GM12878 (cell line): ENCODE results near the gene MAL. TPM values are rescaled to one million over a fixed set of nuclear protein-coding genes. Genes with fewer than 3 reads are reported as not detected.

Experiments
- ATAC-seq: fragments of 200-7000 bp; cut with Tn5 transposase; 3 replicates; pipeline ENCODE4 v1.9.1; 2020; ENCODE audit warnings: mild to moderate bottlenecking, moderate library complexity
- BruUV-seq: library from RNA; stranded (reverse); fragments of 400-500 nt; replicated peaks from 2 replicates; lab custom pipeline; 2021; lab: Mats Ljungman, UMichigan
- CTCF ChIA-PET: fragments of 300-600 bp; sonication (Branson Sonifier 250); formaldehyde crosslinking; extraction: SDS; loops from one replicate; lab custom pipeline; 2021; ENCODE audit warnings: inconsistent platforms; lab: Yijun Ruan, JAX
- POLR2A ChIA-PET: fragments of 350-600 bp; formaldehyde crosslinking; extraction: SDS; loops from one replicate; lab custom pipeline; 2021; ENCODE audit warnings: inconsistent platforms; lab: Charles Lee
- RAD21 ChIA-PET: fragments of 300-600 bp; sonication (Branson Sonifier 250); formaldehyde crosslinking; loops from one replicate; lab custom pipeline; 2023; ENCODE audit warnings: antibody characterized with exemption; ENCODE audit not compliant: unreplicated experiment; lab: Charles Lee
- SMC1A ChIA-PET: fragments of 300-600 bp; sonication (Branson Sonifier 250); formaldehyde crosslinking; loops from one replicate; lab custom pipeline; 2023; ENCODE audit not compliant: unreplicated experiment, uncharacterized antibody; lab: Charles Lee
- DNase-seq: peaks from one replicate; pipeline ENCODE4 v3.0.0-alpha.2; 2011; ENCODE audit warnings: low read depth, low spot score
- FAIRE-seq: peaks from 3 replicates; lab custom pipeline; 2011; peaks lifted over from hg19 to GRCh38; lab: Jason Lieb, UNC
- H2AFZ ChIP-seq: 2 replicates; pipeline ENCODE4 v1.6.0; 2011; ENCODE audit warnings: low read depth, low read length, control low read depth; ENCODE audit not compliant: control insufficient read depth
- H3K27ac ChIP-seq: 2 replicates; pipeline ENCODE4 v1.5.1; 2011; ENCODE audit warnings: control low read depth; ENCODE audit not compliant: control insufficient read depth, insufficient read depth
- H3K27me3 ChIP-seq, 2 experiments: replicated peaks in 1 of 2; 2 replicates each; pipeline versions ENCODE4 v1.6.0 to v1.6.1; 2011; ENCODE audit warnings: low read length in 1 of 2; ENCODE audit not compliant: control insufficient read depth in 2 of 2, insufficient read depth in 2 of 2
- H3K36me3 ChIP-seq, 2 experiments: 2 replicates each; pipeline ENCODE4 v1.5.1; 2011; ENCODE audit warnings: low read length in 1 of 2; ENCODE audit not compliant: control insufficient read depth in 2 of 2, insufficient read depth in 2 of 2
- H3K4me1 ChIP-seq: 2 replicates; pipeline ENCODE4 v1.6.1; 2011; ENCODE audit warnings: mild to moderate bottlenecking, low read length, moderate library complexity, mixed read lengths; ENCODE audit not compliant: control insufficient read depth, insufficient read depth
- H3K4me2 ChIP-seq: 2 replicates; pipeline ENCODE4 v1.6.0; 2011; ENCODE audit warnings: control low read depth; ENCODE audit not compliant: control insufficient read depth, insufficient read depth
- H3K4me3 ChIP-seq: fragments of 200-600 bp; sonication (generic); 2 replicates; pipeline ENCODE4 v1.5.1; 2016
- H3K79me2 ChIP-seq: 2 replicates; pipeline ENCODE4 v1.6.0; 2011; ENCODE audit warnings: low read length; ENCODE audit not compliant: control insufficient read depth, insufficient read depth
- H3K9ac ChIP-seq: 2 replicates; pipeline ENCODE4 v1.8.0; 2011; ENCODE audit warnings: low read length, control low read depth, mixed read lengths; ENCODE audit not compliant: control insufficient read depth, insufficient read depth
- H3K9me3 ChIP-seq: replicated peaks from 3 replicates; pipeline ENCODE4 v1.5.1; 2011; ENCODE audit warnings: mild to moderate bottlenecking, low read length; ENCODE audit not compliant: control insufficient read depth, insufficient read depth
- H4K20me1 ChIP-seq: 2 replicates; pipeline ENCODE4 v1.6.0; 2011; ENCODE audit not compliant: control insufficient read depth, insufficient read depth
- ASH2L ChIP-seq: fragments of 300-600, 200-600 bp; sonication (generic); IDR thresholded peaks from 2 replicates; pipeline ENCODE4 v1.6.1; 2017; ENCODE audit warnings: low read depth, mild to moderate bottlenecking, borderline replicate concordance
- E4F1 ChIP-seq: fragments of 450-650 bp; IDR thresholded peaks from 2 replicates; pipeline ENCODE4 v1.6.1; 2018; ENCODE audit warnings: borderline replicate concordance, mild to moderate bottlenecking; ENCODE audit not compliant: partially characterized antibody
- GABPA ChIP-seq: IDR thresholded peaks from 2 replicates; pipeline ENCODE4 v1.6.1; 2014; ENCODE audit warnings: antibody characterized with exemption, low read depth, mild to moderate bottlenecking, inconsistent platforms
- HCFC1 ChIP-seq: fragments of 150-350 bp; IDR thresholded peaks from 2 replicates; pipeline ENCODE4 v1.6.1; 2014; ENCODE audit warnings: low read length
- MTA3 ChIP-seq: IDR thresholded peaks from 2 replicates; pipeline ENCODE4 v1.6.1; 2012; ENCODE audit warnings: low read length, inconsistent platforms, borderline replicate concordance
- MXI1 ChIP-seq: fragments of 150-350 bp; IDR thresholded peaks from 2 replicates; pipeline ENCODE4 v1.6.1; 2011; ENCODE audit warnings: low read depth, mild to moderate bottlenecking, inconsistent platforms, low read length, improper control_type of control experiment
- NFXL1 ChIP-seq: fragments of 450-650 bp; IDR thresholded peaks from 2 replicates; pipeline ENCODE4 v1.6.1; 2017; ENCODE audit warnings: antibody characterized with exemption, mild to moderate bottlenecking, borderline replicate concordance
- NRF1 ChIP-seq: conservative IDR thresholded peaks from 2 replicates; pipeline ENCODE4 v1.6.1; 2011; ENCODE audit warnings: mild to moderate bottlenecking, low read depth, low read length, improper control_type of control experiment
- PAX5 ChIP-seq: IDR thresholded peaks from 2 replicates; pipeline ENCODE4 v1.6.1; 2011; ENCODE audit warnings: low read depth, low read length, borderline replicate concordance
- RUNX3 ChIP-seq: IDR thresholded peaks from 2 replicates; pipeline ENCODE4 v1.6.1; 2012; ENCODE audit warnings: low read length, inconsistent platforms
- TARDBP ChIP-seq: IDR thresholded peaks from 2 replicates; pipeline ENCODE4 v1.6.1; 2016; ENCODE audit warnings: borderline replicate concordance
- WRNIP1 ChIP-seq: IDR thresholded peaks from 2 replicates; pipeline ENCODE4 v1.6.1; 2011; ENCODE audit warnings: low read depth, low read length, improper control_type of control experiment, borderline replicate concordance
- ZBTB40 ChIP-seq: fragments of 450-650 bp; IDR thresholded peaks from 2 replicates; pipeline ENCODE4 v1.6.1; 2016; ENCODE audit warnings: mild to moderate bottlenecking, moderate library complexity, borderline replicate concordance
- ZZZ3 ChIP-seq: IDR thresholded peaks from 2 replicates; pipeline ENCODE4 v1.6.1; 2011; ENCODE audit warnings: low read depth; ENCODE audit not compliant: control insufficient read depth, insufficient read length
- WGBS: methylation state at CpG from one replicate; pipeline ENCODE4 v1.1.6; 2016; ENCODE audit warnings: low lambda C conversion rate; ENCODE audit not compliant: insufficient replicate concordance, insufficient coverage; ENCODE audit errors: missing lambda C conversion rate; 5-methylcytosine and 5-hydroxymethylcytosine counted together
- in situ Hi-C: fragments of 300-500 bp; cut with MboI; formaldehyde crosslinking; loops from 9 replicates; pipeline ENCODE4 v1.14.3; 2018; ENCODE audit warnings: mixed read lengths
- intact Hi-C: fragments of 100-400 bp; cut with micrococcal nuclease; formaldehyde crosslinking; loops from one replicate; pipeline ENCODE4 v1.14.2; 2022; ENCODE audit not compliant: unreplicated experiment
- polyA plus RNA-seq, 11 experiments: library from polyadenylated mRNA; depleted of rRNA in 4 of 11; unstranded in 6 of 11; stranded (reverse) in 5 of 11; fragments of >200 nt; fragmentation: Nextera tagmentation in 4 of 11; fragmentation: Illumina TruSeq in 1 of 11; extraction: Ambion mirVana in 4 of 11; extraction: Trizol in 1 of 11; gene quantifications; 1 replicate in 1 of 11; 2 replicates in 10 of 11; pipeline versions ENCODE4 v1.2.1 to v1.2.3, GENCODE V29; 2011 to 2016; ENCODE audit warnings: inconsistent platforms in 2 of 11, missing spikeins in 2 of 11, low read depth in 1 of 11
- total RNA-seq, 4 experiments: library from RNA; depleted of rRNA in 3 of 4; stranded (reverse); fragments of >200 nt in 3 of 4; fragmentation: Illumina TruSeq in 1 of 4; extraction: Trizol in 1 of 4; gene quantifications; 2 replicates each; pipeline versions ENCODE4 v1.2.1 to v1.2.3, GENCODE V29; 2013 to 2021

Gene MAL
- total and polyA plus RNA-seq, 10 of the 15 experiments (the other 5 are each of a cell fraction or from before 2014, with no cell fraction given), result 1.3 to 4.5 (median 1.7) TPM

DNA sequence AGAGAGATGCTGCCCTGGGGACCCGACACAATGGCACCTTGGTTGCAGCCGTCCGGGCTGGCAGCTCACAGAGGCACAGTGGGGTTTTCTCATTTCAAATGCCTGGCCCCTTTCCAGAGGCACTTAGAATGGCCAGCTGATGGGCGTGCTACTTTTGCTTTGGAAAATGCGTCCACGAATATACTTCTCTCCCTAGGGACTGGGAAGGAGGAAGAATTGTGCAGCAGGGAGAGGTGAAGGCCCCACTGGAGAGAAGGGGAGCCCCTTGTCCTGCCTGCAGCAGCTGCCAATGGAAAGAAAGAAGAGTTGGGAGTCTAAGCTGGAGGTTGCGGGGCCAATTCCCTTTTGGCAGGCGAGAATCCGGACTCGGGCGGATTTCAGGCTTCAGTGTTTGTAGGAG lies 1.1 kb upstream of the MAL start:
- H2AFZ ChIP-seq, result no peak overlapping the region
- no peaks in the 10 kb centered on the region for H3K36me3 ChIP-seq
- BruUV-seq, result no TSS peak
- in situ Hi-C loops (loop anchor here (5.0 kb wide), 2 partner anchors 53 to 93 kb away; no protein-coding TSS in a partner anchor), intact Hi-C loops (loop anchor here (10.0 kb wide), 1 partner anchor 180 kb away; the partner anchor contains the start of gene ZNF892)
- SMC1A ChIA-PET, result interaction anchor here (1.0 to 6.2 kb wide), 12 partner anchors 10 to 98 kb away, joined by 3 to 94 read pairs (median 8); partner anchors contain the start of gene MRPS5
- H3K9me3 ChIP-seq, result no peaks in the 10 kb centered on the region
- no peaks in the 10 kb centered on the region; the same call in 1 of the 2 replicates for H3K79me2 ChIP-seq
- no peak overlapping the region for H3K4me3 ChIP-seq
- ATAC-seq, result no peak
- POLR2A ChIA-PET, result interaction anchor here (1.0 to 2.9 kb wide), 4 partner anchors 19 to 38 kb away, joined by 3 to 15 read pairs (median 7); no protein-coding TSS in a partner anchor
- CTCF ChIA-PET, result interaction anchor here (1.0 to 6.7 kb wide), 8 partner anchors 10 to 95 kb away, joined by 3 to 339 read pairs (median 73); partner anchors contain the start of gene MRPS5
- H3K4me2 ChIP-seq, result no peak overlapping the region
- no peaks in the 10 kb centered on the region for H4K20me1 ChIP-seq
- DNase-seq, result no peak
- no peak for FAIRE-seq
- no peak overlapping the region for H3K9ac ChIP-seq
- WGBS, result 95% methylated on average over 11 of the region's 11 CpGs
- RAD21 ChIA-PET, result interaction anchor here (0.8 to 6.7 kb wide), 8 partner anchors 17 to 96 kb away, joined by 3 to 120 read pairs (median 38); no protein-coding TSS in a partner anchor
- peaks cover 0 to 2% of the 10 kb centered on the region in 2 experiments; a peak in 3 of 4 replicates for H3K27me3 ChIP-seq
- H3K27ac ChIP-seq, result no peak overlapping the region
- peaks cover 6% of the 10 kb centered on the region for H3K4me1 ChIP-seq
- TF ChIP-seq HCFC1, result no peak
- no peak for TF ChIP-seq WRNIP1
- TF ChIP-seq NFXL1, result no peak
- TF ChIP-seq ZBTB40, result no peak
- TF ChIP-seq E4F1, result no peak
- no peak for TF ChIP-seq TARDBP
- no peak for TF ChIP-seq NRF1
- TF ChIP-seq RUNX3, result no peak
- TF ChIP-seq ASH2L, result no peak
- no peak for TF ChIP-seq ZZZ3
- TF ChIP-seq GABPA, result no peak
- no peak for TF ChIP-seq MTA3
- TF ChIP-seq PAX5, result no peak
- TF ChIP-seq MXI1, result no peak
